Measurements from ENCODE around the gene WSB1. TPM values are rescaled to one million over a fixed set of nuclear protein-coding genes. Genes with fewer than 3 reads are reported as not detected.

The WSB1 gene
- total RNA-seq, 1 donor from 2014 or later = 452 TPM

DNA sequence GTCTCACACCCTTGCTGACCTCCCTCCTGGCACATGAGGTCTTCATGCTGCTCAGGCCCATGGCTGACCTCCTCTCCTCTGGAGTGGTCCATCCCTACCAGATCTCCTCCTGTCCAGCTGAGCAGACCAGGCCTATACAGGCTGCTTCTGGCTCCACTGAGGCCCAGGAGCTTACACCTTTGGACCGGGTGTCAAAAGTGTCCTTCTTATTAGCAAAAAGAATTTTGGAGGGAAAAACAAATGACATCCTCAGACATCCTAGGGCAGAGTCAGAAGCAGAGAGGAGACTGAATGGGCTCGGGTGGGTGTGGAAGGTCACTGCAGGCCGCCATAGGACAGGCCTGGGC is 38.1 kb downstream of the WSB1 start:
- TF ChIP-seq, protein P1, sequence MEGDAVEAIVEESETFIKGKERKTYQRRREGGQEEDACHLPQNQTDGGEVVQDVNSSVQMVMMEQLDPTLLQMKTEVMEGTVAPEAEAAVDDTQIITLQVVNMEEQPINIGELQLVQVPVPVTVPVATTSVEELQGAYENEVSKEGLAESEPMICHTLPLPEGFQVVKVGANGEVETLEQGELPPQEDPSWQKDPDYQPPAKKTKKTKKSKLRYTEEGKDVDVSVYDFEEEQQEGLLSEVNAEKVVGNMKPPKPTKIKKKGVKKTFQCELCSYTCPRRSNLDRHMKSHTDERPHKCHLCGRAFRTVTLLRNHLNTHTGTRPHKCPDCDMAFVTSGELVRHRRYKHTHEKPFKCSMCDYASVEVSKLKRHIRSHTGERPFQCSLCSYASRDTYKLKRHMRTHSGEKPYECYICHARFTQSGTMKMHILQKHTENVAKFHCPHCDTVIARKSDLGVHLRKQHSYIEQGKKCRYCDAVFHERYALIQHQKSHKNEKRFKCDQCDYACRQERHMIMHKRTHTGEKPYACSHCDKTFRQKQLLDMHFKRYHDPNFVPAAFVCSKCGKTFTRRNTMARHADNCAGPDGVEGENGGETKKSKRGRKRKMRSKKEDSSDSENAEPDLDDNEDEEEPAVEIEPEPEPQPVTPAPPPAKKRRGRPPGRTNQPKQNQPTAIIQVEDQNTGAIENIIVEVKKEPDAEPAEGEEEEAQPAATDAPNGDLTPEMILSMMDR (IDR thresholded peaks at IDR 0.05; ENCODE audit: unreplicated experiment) = no peak
- H3K9me3 Mint-ChIP-seq (ENCODE audit: low read depth) = no peaks in the 10 kb centered on the region
- peak overlapping the region; percentile 70 for H3K4me3 Mint-ChIP-seq (ENCODE audit: low read depth)
- no peak for DNase-seq (ENCODE audit: low spot score, unreplicated experiment)
- H3K4me1 Mint-ChIP-seq (ENCODE audit: low read depth) = peaks cover 21% of the 10 kb centered on the region
- peak overlapping the region; percentile 97 for H3K27ac Mint-ChIP-seq
- no peaks in the 10 kb centered on the region for H3K27me3 Mint-ChIP-seq
- no peaks in the 10 kb centered on the region for H3K36me3 Mint-ChIP-seq (ENCODE audit: insufficient read depth)

DNA sequence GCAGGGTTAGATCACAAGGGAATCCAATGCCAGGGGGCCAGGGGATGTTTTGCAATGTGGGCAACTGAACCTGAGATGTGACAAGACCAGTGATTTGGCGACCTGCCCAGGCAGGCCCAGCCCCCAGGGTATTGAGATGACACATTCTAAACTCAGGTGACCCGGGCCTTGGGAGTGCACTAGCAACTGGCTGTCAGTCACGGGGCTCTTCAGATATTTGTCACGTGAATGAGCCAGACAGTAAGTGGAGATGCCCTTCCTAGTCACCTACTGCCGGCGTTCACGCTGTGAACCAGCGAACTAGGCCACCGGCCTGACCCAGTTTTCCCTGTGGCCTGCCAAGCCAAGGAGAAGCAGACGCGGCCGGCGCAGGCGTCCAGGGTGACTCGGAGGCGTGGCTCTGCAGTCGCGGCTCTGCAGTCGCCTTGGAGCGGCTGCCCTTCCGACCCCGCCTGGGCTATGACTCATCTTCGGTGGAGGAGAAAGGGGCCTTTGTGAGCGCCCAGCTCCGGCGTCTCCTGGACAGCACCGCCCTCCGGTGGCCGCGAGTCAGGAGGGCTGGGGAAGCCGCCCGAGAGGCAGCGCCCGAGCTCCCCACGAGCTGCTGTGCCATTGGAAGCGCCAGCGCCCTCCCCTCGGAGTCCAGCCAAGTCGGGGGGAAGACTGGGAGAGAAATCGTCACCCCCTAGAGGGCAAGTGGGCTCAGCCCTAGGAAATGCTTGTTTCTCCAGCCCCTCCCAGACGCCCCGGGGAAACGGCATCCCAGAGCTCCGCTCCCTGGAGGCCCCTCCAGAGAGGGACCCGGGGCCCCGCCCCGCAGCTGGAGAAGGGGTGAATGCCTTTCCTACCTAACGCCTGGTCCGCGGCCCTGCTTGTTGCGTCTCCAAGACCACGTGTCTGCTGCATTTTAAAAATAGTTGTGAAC is 38.8 kb downstream of the WSB1 start:
- peak overlapping the region; percentile 97 for H3K27ac Mint-ChIP-seq
- H3K27me3 Mint-ChIP-seq = no peaks in the 10 kb centered on the region
- peak; percentile 96 for DNase-seq (ENCODE audit: low spot score, unreplicated experiment)
- no peaks in the 10 kb centered on the region for H3K9me3 Mint-ChIP-seq (ENCODE audit: low read depth)
- peak overlapping the region; percentile 70 for H3K4me3 Mint-ChIP-seq (ENCODE audit: low read depth)
- H3K4me1 Mint-ChIP-seq (ENCODE audit: low read depth) = peaks cover 21% of the 10 kb centered on the region
- TF ChIP-seq, protein P1 (IDR thresholded peaks at IDR 0.05; ENCODE audit: unreplicated experiment) = peak; percentile 92
- H3K36me3 Mint-ChIP-seq (ENCODE audit: insufficient read depth) = no peaks in the 10 kb centered on the region

DNA sequence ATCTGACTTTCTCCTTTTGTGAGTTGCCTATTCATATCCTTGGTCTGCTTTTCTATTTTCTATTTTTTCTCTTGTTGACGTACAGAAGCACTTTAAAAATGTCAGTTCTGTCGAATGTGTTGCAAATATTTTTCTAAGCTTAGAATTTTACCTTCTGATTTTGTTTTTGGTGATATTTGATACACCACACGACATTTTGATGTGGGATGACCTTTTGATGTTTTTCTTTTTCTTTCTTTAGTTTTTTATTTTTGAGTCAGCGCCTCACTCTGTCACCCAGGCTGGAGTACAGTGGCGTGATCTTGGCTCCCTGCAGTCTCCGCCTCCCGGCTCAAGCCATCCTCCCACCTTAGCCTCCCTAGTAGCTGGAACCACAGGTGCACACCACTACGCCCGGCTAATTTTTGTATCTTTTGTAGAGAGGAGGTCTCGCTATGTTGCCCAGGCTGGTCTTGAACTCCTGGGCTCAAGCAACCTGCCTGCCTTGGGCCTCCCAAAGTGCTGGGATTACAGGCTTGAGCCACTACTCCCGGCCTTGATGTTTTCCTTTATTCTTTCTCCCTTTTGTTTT is 39.6 kb downstream of the WSB1 start:
- no peak for DNase-seq (ENCODE audit: low spot score, unreplicated experiment)
- peak overlapping the region; percentile 70 for H3K4me3 Mint-ChIP-seq (ENCODE audit: low read depth)
- peaks cover 21% of the 10 kb centered on the region for H3K4me1 Mint-ChIP-seq (ENCODE audit: low read depth)
- peak overlapping the region; percentile 97 for H3K27ac Mint-ChIP-seq
- no peaks in the 10 kb centered on the region for H3K9me3 Mint-ChIP-seq (ENCODE audit: low read depth)
- H3K27me3 Mint-ChIP-seq = no peaks in the 10 kb centered on the region
- H3K36me3 Mint-ChIP-seq (ENCODE audit: insufficient read depth) = no peaks in the 10 kb centered on the region
- TF ChIP-seq, protein P1 (IDR thresholded peaks at IDR 0.05; ENCODE audit: unreplicated experiment) = no peak

DNA sequence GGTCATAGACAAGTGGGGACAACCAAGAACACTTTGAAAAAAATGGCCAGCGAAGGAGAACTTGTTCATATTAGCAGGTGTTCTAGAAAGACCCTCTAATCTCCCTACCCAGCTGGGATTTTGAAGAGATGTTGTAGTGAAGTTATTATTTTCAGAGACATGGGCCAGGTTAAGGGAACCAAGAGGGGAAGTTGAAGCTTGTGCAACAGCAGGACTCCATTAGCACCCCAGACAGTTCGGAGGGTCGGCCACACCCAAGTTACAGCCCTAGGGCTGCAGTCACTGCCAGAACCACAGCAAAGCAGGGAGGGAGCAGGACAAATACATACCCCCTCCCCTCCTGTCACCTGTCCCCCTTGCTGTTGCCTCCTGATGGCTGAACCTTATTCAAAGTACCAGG is 42.3 kb downstream of the WSB1 start:
- no peak overlapping the region for H3K4me3 Mint-ChIP-seq (ENCODE audit: low read depth)
- no peak for DNase-seq (ENCODE audit: low spot score, unreplicated experiment)
- H3K9me3 Mint-ChIP-seq (ENCODE audit: low read depth) = no peaks in the 10 kb centered on the region
- no peaks in the 10 kb centered on the region for H3K27me3 Mint-ChIP-seq
- TF ChIP-seq, protein P1 (IDR thresholded peaks at IDR 0.05; ENCODE audit: unreplicated experiment) = no peak
- no peak overlapping the region for H3K27ac Mint-ChIP-seq
- peaks cover 16% of the 10 kb centered on the region for H3K4me1 Mint-ChIP-seq (ENCODE audit: low read depth)
- H3K36me3 Mint-ChIP-seq (ENCODE audit: insufficient read depth) = no peaks in the 10 kb centered on the region

DNA sequence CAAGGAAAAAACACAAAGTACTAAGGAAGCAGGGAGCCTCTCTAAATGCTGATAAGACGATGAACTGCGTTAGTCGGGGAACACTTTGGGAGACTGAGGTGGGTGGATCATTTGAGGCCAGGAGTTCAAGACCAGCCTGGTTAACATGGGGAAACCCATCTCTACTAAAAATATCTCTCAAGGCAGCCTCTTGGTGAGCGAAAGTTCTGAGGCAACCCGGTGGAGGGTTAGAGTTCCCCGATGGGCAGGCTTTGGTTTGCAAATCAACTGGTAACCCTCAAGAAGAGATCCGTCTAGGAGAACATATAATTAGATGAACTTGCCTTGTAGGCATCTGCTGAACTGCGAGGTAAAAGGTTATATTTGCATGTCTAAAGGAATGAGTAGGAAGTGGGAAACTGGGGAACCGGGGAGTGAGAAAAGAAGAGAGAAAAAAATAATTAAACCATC is 44.6 kb downstream of the WSB1 start:
- H3K27ac Mint-ChIP-seq = no peak overlapping the region
- H3K9me3 Mint-ChIP-seq (ENCODE audit: low read depth) = no peaks in the 10 kb centered on the region
- peaks cover under 1% of the 10 kb centered on the region for H3K4me1 Mint-ChIP-seq (ENCODE audit: low read depth)
- H3K27me3 Mint-ChIP-seq = no peaks in the 10 kb centered on the region
- no peak for DNase-seq (ENCODE audit: low spot score, unreplicated experiment)
- TF ChIP-seq, protein P1 (IDR thresholded peaks at IDR 0.05; ENCODE audit: unreplicated experiment) = no peak
- H3K4me3 Mint-ChIP-seq (ENCODE audit: low read depth) = no peak overlapping the region
- no peaks in the 10 kb centered on the region for H3K36me3 Mint-ChIP-seq (ENCODE audit: insufficient read depth)

Measured in progenitor cell of endocrine pancreas (in vitro differentiated cells).